GM23338 (cell line): Measurements from ENCODE around the gene PPP4C. TPM values are rescaled to one million over a fixed set of nuclear protein-coding genes. Genes with fewer than 3 reads are reported as not detected.

Experiments used
- ATAC-seq: fragments of 200-7000 bp; cut with Tn5 transposase; 3 replicates; pipeline ENCODE4 v1.9.1; 2020
- DNase-seq: peaks from one replicate; pipeline ENCODE4 v3.0.0-alpha.2; 2015; ENCODE audit warnings: low spot score
- H2AFZ ChIP-seq: fragments of 200-600 bp; sonication (generic); 2 replicates; pipeline ENCODE4 v1.8.0; 2016; ENCODE audit warnings: antibody characterized with exemption, mild to moderate bottlenecking, moderate library complexity
- H3F3A ChIP-seq: fragments of 200-600 bp; sonication (generic); replicated peaks from 2 replicates; pipeline ENCODE4 v1.8.0; 2017; ENCODE audit warnings: antibody characterized with exemption, mixed run types, low read depth
- H3K27ac ChIP-seq: fragments of 200-600 bp; sonication (generic); 2 replicates; pipeline ENCODE4 v1.6.1; 2016; ENCODE audit warnings: low read depth
- H3K27me3 ChIP-seq: fragments of 200-600 bp; sonication (generic); 2 replicates; pipeline ENCODE4 v1.8.0; 2016; ENCODE audit warnings: mild to moderate bottlenecking, mixed run types, moderate library complexity; ENCODE audit not compliant: insufficient read depth
- H3K36me3 ChIP-seq: fragments of 200-600 bp; sonication (generic); 2 replicates; pipeline ENCODE4 v1.8.0; 2016; ENCODE audit warnings: mild to moderate bottlenecking; ENCODE audit not compliant: insufficient read depth
- H3K4me1 ChIP-seq: fragments of 200-600 bp; sonication (generic); 2 replicates; pipeline ENCODE4 v1.8.0; 2016; ENCODE audit warnings: mild to moderate bottlenecking, moderate library complexity; ENCODE audit not compliant: insufficient read depth
- H3K4me2 ChIP-seq: fragments of 200-600 bp; sonication (generic); 2 replicates; pipeline ENCODE4 v1.7.1; 2017; ENCODE audit warnings: mixed run types
- H3K4me3 ChIP-seq: fragments of 200-600 bp; sonication (generic); 2 replicates; pipeline ENCODE4 v1.6.1; 2016; ENCODE audit warnings: mixed run types
- H3K79me2 ChIP-seq: fragments of 200-600 bp; sonication (generic); replicated peaks from 2 replicates; pipeline ENCODE4 v1.8.0; 2017; ENCODE audit warnings: mild to moderate bottlenecking; ENCODE audit not compliant: insufficient read depth
- H3K9me2 ChIP-seq: fragments of 200-600 bp; sonication (generic); 2 replicates; pipeline ENCODE4 v1.8.0; 2017; ENCODE audit not compliant: insufficient read depth
- H4K20me1 ChIP-seq: fragments of 200-600 bp; sonication (generic); replicated peaks from 2 replicates; pipeline ENCODE4 v1.8.0; 2017; ENCODE audit warnings: mild to moderate bottlenecking; ENCODE audit not compliant: insufficient read depth
- H3K27ac Mint-ChIP-seq: 2 replicates; pipeline ENCODE4 v1.8.0; 2020; ENCODE audit warnings: inconsistent platforms, mild to moderate bottlenecking, moderate library complexity, mixed read lengths
- H3K27me3 Mint-ChIP-seq: 3 replicates; pipeline ENCODE4 v1.8.0; 2022; ENCODE audit warnings: low read depth, mild to moderate bottlenecking, moderate library complexity, mixed read lengths, inconsistent platforms; ENCODE audit not compliant: insufficient read depth, poor library complexity
- H3K36me3 Mint-ChIP-seq: 3 replicates; pipeline ENCODE4 v1.8.0; 2021; ENCODE audit warnings: low read depth, mild to moderate bottlenecking, inconsistent platforms, moderate library complexity, mixed read lengths
- H3K4me1 Mint-ChIP-seq: 3 replicates; pipeline ENCODE4 v1.8.0; 2020; ENCODE audit warnings: mild to moderate bottlenecking, inconsistent platforms, mixed read lengths
- H3K4me3 Mint-ChIP-seq: 3 replicates; pipeline ENCODE4 v1.8.0; 2021; ENCODE audit warnings: moderate library complexity, mild to moderate bottlenecking, inconsistent platforms, mixed read lengths
- H3K9me3 Mint-ChIP-seq: 3 replicates; pipeline ENCODE4 v1.8.0; 2020; ENCODE audit warnings: moderate library complexity, mild to moderate bottlenecking, inconsistent platforms, mixed read lengths
- CREB1 ChIP-seq: fragments of 250-450 bp; sonication (Bioruptor Pico); IDR thresholded peaks from 2 replicates; pipeline ENCODE4 v1.5.0; 2020; ENCODE audit warnings: low read depth, mild to moderate bottlenecking, moderate library complexity
- ETS1 ChIP-seq: IDR thresholded peaks from 2 replicates; pipeline ENCODE4 v1.6.1; 2016; ENCODE audit warnings: antibody characterized with exemption
- EZH2phosphoT487 ChIP-seq: fragments of 200-600 bp; sonication (generic); IDR thresholded peaks from one replicate; pipeline ENCODE4 v1.8.1; 2018; ENCODE audit warnings: antibody characterized with exemption; ENCODE audit not compliant: unreplicated experiment
- JUNB ChIP-seq: IDR thresholded peaks from one replicate; pipeline ENCODE4 v1.6.1; 2016; ENCODE audit warnings: antibody characterized with exemption; ENCODE audit not compliant: unreplicated experiment
- NANOG ChIP-seq: IDR thresholded peaks from 2 replicates; pipeline ENCODE4 v1.6.1; 2016; ENCODE audit warnings: antibody characterized with exemption, borderline replicate concordance
- POLR2AphosphoS5 ChIP-seq: IDR thresholded peaks from 2 replicates; pipeline ENCODE4 v1.6.1; 2016; ENCODE audit warnings: antibody characterized with exemption, low read depth
- REST ChIP-seq: IDR thresholded peaks from one replicate; pipeline ENCODE4 v1.6.1; 2018; ENCODE audit warnings: antibody characterized with exemption; ENCODE audit not compliant: unreplicated experiment
- STAT1 ChIP-seq: IDR thresholded peaks from one replicate; pipeline ENCODE4 v1.6.1; 2016; ENCODE audit warnings: antibody characterized with exemption; ENCODE audit not compliant: unreplicated experiment
- ZNF114 ChIP-seq: fragments of 250-450 bp; sonication (Bioruptor Pico); IDR thresholded peaks from 2 replicates; pipeline ENCODE4 v1.5.0; 2020; ENCODE audit warnings: mild to moderate bottlenecking, moderate library complexity
- long read RNA-seq: library from polyadenylated mRNA; unstranded; transcript quantifications from one replicate; pipeline ENCODE4 v2.0.0, GENCODE V29; 2020; ENCODE audit not compliant: unreplicated experiment
- polyA plus RNA-seq: library from polyadenylated mRNA; unstranded; fragments of >200 nt; fragmentation: Nextera tagmentation; extraction: Ambion mirVana; gene quantifications from 2 replicates; pipeline ENCODE4 v1.2.1, GENCODE V29; 2016
- total RNA-seq: library from RNA; depleted of rRNA; stranded (reverse); fragments of >200 nt; shearing (Covaris generic); gene quantifications from 2 replicates; pipeline ENCODE4 v1.2.3, GENCODE V29; 2014; rRNA removed

PPP4C gene
- total RNA-seq (108 and 120 TPM in 2 replicates), polyA plus RNA-seq (169 and 170 TPM in 2 replicates)
- long read RNA-seq, transcript PPP4C-201 (9 exons, 1,407 nt): major isoform, 160 of 228 reads
- long read RNA-seq, transcript PPP4C-214 (8 exons, 1,301 nt): minor isoform, 8 of 228 reads
- long read RNA-seq, transcript PPP4C-204 (8 exons, 941 nt): minor isoform, 9 of 228 reads
- long read RNA-seq, partial matches to known transcripts: 3 of 228 reads
- long read RNA-seq, other reads (novel, unspliced or antisense): 46 of 228 reads

- Histone ChIP-seq H3F3A (peaks cover 36% of the 10 kb centered on the region), H3K36me3 (peaks cover 21% of the 10 kb centered on the region), H3K27me3 (no peaks in the 10 kb centered on the region), H4K20me1 (peaks cover 35% of the 10 kb centered on the region), H3K27ac (peak within 1 kb of the TSS; percentile 94), H3K9me2 (no peaks in the 10 kb centered on the region), H3K4me1 (peaks cover 16% of the 10 kb centered on the region), H3K79me2 (peaks cover 32% of the 10 kb centered on the region), H3K4me3 (peak within 1 kb of the TSS; percentile 96), H2AFZ (0 out of 2 replicates have a peak within 1 kb of the TSS, but pooled peaks have one; percentile 18), H3K4me2 (peak within 1 kb of the TSS; percentile 90)
- Mint-ChIP-seq H3K4me3 (peak within 1 kb of the TSS; percentile 93), H3K9me3 (no peaks in the 10 kb centered on the region), H3K27ac (peak within 1 kb of the TSS; percentile 96), H3K4me1 (peaks cover 10% of the 10 kb centered on the region), H3K36me3 (peaks cover 60% of the 10 kb centered on the region), H3K27me3 (peaks cover 18% of the 10 kb centered on the region)
- DNase-seq (peak; percentile 96), ATAC-seq (peak; percentile 92)
- TF ChIP-seq EZH2phosphoT487: no peak
- TF ChIP-seq POLR2AphosphoS5: peak; percentile 94
- no peak for TF ChIP-seq JUNB
- TF ChIP-seq CREB1 (CRISPR knock-in tag): peak; percentile 91
- peak; percentile 64 for TF ChIP-seq ETS1
Observed at GRCh38 chr16:30075503-30076275, at the start of gene PPP4C. Gene PPP4C (plus strand): TSS chr16:30075994. CDS start chr16:30076378, 384 bp downstream.

GRCh38 chr16:30026449-30026848, 49.3 kb upstream of the PPP4C start:
- Histone ChIP-seq H4K20me1 (no peaks in the 10 kb centered on the region; the same call in 1 of the 2 replicates), H3K79me2 (no peaks in the 10 kb centered on the region), H3K27me3 (no peaks in the 10 kb centered on the region), H3K4me2 (no peak overlapping the region), H3F3A (0 out of 2 replicates have a peak, but pooled peaks cover 3% of the 10 kb centered on the region), H2AFZ (no peak overlapping the region), H3K4me1 (peaks cover 18% of the 10 kb centered on the region), H3K9me2 (no peaks in the 10 kb centered on the region), H3K27ac (no peak overlapping the region), H3K4me3 (no peak overlapping the region), H3K36me3 (no peaks in the 10 kb centered on the region)
- Mint-ChIP-seq H3K36me3 (peaks cover 3% of the 10 kb centered on the region; the same call in 2 of the 3 replicates), H3K9me3 (no peaks in the 10 kb centered on the region), H3K27ac (no peak overlapping the region), H3K4me3 (no peak overlapping the region), H3K27me3 (peaks cover 11% of the 10 kb centered on the region), H3K4me1 (peaks cover 29% of the 10 kb centered on the region)
- DNase-seq: no peak
- no peak for TF ChIP-seq CREB1 (CRISPR knock-in tag)
- no peak for TF ChIP-seq EZH2phosphoT487
- TF ChIP-seq STAT1: no peak
- TF ChIP-seq ETS1: no peak
- TF ChIP-seq ZNF114 (CRISPR knock-in tag): no peak
- no peak for TF ChIP-seq NANOG
- no peak for TF ChIP-seq REST
- no peak for ATAC-seq
